ENCODE results near the gene MIPOL1.

Gene MIPOL1

DNA sequence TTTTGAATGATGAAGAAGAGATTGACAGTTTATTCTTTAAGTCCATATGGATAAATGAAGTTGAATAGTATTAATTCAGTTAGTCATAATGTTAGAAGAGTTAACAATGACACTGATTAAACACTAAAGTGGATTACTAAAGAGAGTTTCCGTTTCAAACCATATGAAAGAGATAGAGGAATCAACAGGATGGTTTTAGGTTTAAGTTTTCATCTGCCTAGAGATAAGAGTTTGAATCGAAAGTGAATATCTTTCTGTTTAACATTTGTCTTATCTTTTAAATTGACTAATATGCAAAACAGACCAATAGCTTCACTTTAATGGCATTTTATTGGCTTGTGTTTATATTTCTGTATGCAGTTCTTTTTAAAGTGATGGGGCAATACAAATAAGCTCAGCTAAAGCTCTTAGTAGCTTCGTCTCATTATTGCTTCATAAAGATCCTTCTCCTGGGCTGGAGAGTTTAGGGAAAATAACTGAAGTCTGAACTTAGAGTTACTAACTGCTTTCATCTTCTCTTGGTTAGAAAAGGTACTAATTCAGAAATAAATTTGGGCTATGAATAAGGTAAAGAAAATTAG lies 66.0 kb downstream of the MIPOL1 start:
- Histone ChIP-seq H3K9ac (ENCODE audit: low read length) (no peak overlapping the region), H3K9me2 (replicated peaks; ENCODE audit: insufficient read depth, low read length) (no peaks in the 10 kb centered on the region), H3K9me3 (ENCODE audit: insufficient read depth, low read length) (no peaks in the 10 kb centered on the region), H4K20me1 (ENCODE audit: low read depth, low read length) (no peaks in the 10 kb centered on the region), H3F3A (ENCODE audit: insufficient read depth) (no peaks in the 10 kb centered on the region), H3K36me3 (ENCODE audit: low read length) (no peaks in the 10 kb centered on the region), H3K79me2 (ENCODE audit: insufficient read depth, low read length) (no peaks in the 10 kb centered on the region), H3K27me3 (ENCODE audit: low read length) (no peaks in the 10 kb centered on the region), H3K4me3 (ENCODE audit: insufficient read depth, low read length, poor library complexity, severe bottlenecking) (no peak overlapping the region), H2AFZ (ENCODE audit: low read depth, low read length, severe bottlenecking) (no peak overlapping the region), H3K27ac (ENCODE audit: low read depth, low read length) (no peak overlapping the region), H3K4me2 (ENCODE audit: low read depth, low read length, poor library complexity, severe bottlenecking) (no peak overlapping the region)
- TF ChIP-seq CTCF (IDR thresholded peaks at IDR 0.05; ENCODE audit: insufficient read depth, low read length, poor library complexity, severe bottlenecking) = no peak
- TF ChIP-seq EZH2phosphoT487 (conservative IDR thresholded peaks at IDR 0.05; ENCODE audit: low read length) = no peak

- Histone ChIP-seq H2AFZ (ENCODE audit: low read depth, low read length, severe bottlenecking) (no peak overlapping the region), H4K20me1 (ENCODE audit: low read depth, low read length) (no peaks in the 10 kb centered on the region), H3K4me2 (ENCODE audit: low read depth, low read length, poor library complexity, severe bottlenecking) (no peak overlapping the region), H3K4me3 (ENCODE audit: insufficient read depth, low read length, poor library complexity, severe bottlenecking) (no peak overlapping the region), H3K9ac (ENCODE audit: low read length) (no peak overlapping the region), H3K79me2 (ENCODE audit: insufficient read depth, low read length) (no peaks in the 10 kb centered on the region), H3K27me3 (ENCODE audit: low read length) (no peaks in the 10 kb centered on the region), H3K9me3 (ENCODE audit: insufficient read depth, low read length) (no peaks in the 10 kb centered on the region), H3K36me3 (ENCODE audit: low read length) (no peaks in the 10 kb centered on the region), H3K27ac (ENCODE audit: low read depth, low read length) (no peak overlapping the region), H3F3A (ENCODE audit: insufficient read depth) (no peaks in the 10 kb centered on the region), H3K9me2 (replicated peaks; ENCODE audit: insufficient read depth, low read length) (no peaks in the 10 kb centered on the region)
- TF ChIP-seq CTCF (IDR thresholded peaks at IDR 0.05; ENCODE audit: insufficient read depth, low read length, poor library complexity, severe bottlenecking) (no peak), EZH2phosphoT487 (conservative IDR thresholded peaks at IDR 0.05; ENCODE audit: low read length) (no peak)
Measured at GRCh38 chr14:37268788-37269187, 71.1 kb downstream of the MIPOL1 start.

- no peaks in the 10 kb centered on the region for H3K9me3 ChIP-seq (ENCODE audit: insufficient read depth, low read length)
- H3K4me3 ChIP-seq (ENCODE audit: insufficient read depth, low read length, poor library complexity, severe bottlenecking) = no peak overlapping the region
- no peak overlapping the region for H3K4me2 ChIP-seq (ENCODE audit: low read depth, low read length, poor library complexity, severe bottlenecking)
- no peak for TF ChIP-seq CTCF (IDR thresholded peaks at IDR 0.05; ENCODE audit: insufficient read depth, low read length, poor library complexity, severe bottlenecking)
- TF ChIP-seq EZH2phosphoT487 (conservative IDR thresholded peaks at IDR 0.05; ENCODE audit: low read length) = no peak
- no peaks in the 10 kb centered on the region for H3F3A ChIP-seq (ENCODE audit: insufficient read depth)
- H3K9ac ChIP-seq (ENCODE audit: low read length) = no peak overlapping the region
- no peaks in the 10 kb centered on the region for H3K79me2 ChIP-seq (ENCODE audit: insufficient read depth, low read length)
- no peak overlapping the region for H3K27ac ChIP-seq (ENCODE audit: low read depth, low read length)
- H2AFZ ChIP-seq (ENCODE audit: low read depth, low read length, severe bottlenecking) = no peak overlapping the region
- H3K36me3 ChIP-seq (ENCODE audit: low read length) = no peaks in the 10 kb centered on the region
- no peaks in the 10 kb centered on the region for H4K20me1 ChIP-seq (ENCODE audit: low read depth, low read length)
- H3K9me2 ChIP-seq (replicated peaks; ENCODE audit: insufficient read depth, low read length) = no peaks in the 10 kb centered on the region
- H3K27me3 ChIP-seq (ENCODE audit: low read length) = no peaks in the 10 kb centered on the region
Measured at GRCh38 chr14:37270629-37271028, 72.9 kb downstream of the MIPOL1 start.

All from SU-DHL-6 (cell line).